WTC11 (cell line): ENCODE measurements around the gene BORCS8. TPM values are rescaled to one million over a fixed set of nuclear protein-coding genes. Genes with fewer than 3 reads are reported as not detected.

Source experiments
- CREM ChIP-seq: sonication (generic); formaldehyde crosslinking; IDR thresholded peaks from 2 replicates; pipeline ENCODE4 v1.8.1; 2022; ENCODE audit warnings: mild to moderate bottlenecking, missing genetic modification reagents, moderate library complexity
- ESRRA ChIP-seq: sonication (generic); formaldehyde crosslinking; IDR thresholded peaks from 2 replicates; pipeline ENCODE4 v1.8.1; 2022; ENCODE audit warnings: mild to moderate bottlenecking, missing genetic modification reagents, borderline replicate concordance
- ETV6 ChIP-seq: sonication (generic); formaldehyde crosslinking; IDR thresholded peaks from 2 replicates; pipeline ENCODE4 v1.8.1; 2022; ENCODE audit warnings: mild to moderate bottlenecking, missing genetic modification reagents
- FOXK1 ChIP-seq: sonication (generic); formaldehyde crosslinking; IDR thresholded peaks from 2 replicates; pipeline ENCODE4 v1.8.0; 2022; ENCODE audit warnings: mild to moderate bottlenecking, moderate library complexity, missing genetic modification reagents
- FOXP1 ChIP-seq: sonication (generic); formaldehyde crosslinking; IDR thresholded peaks from 2 replicates; pipeline ENCODE4 v1.8.0; 2022; ENCODE audit warnings: missing genetic modification reagents, mild to moderate bottlenecking, moderate library complexity, borderline replicate concordance
- GRHL2 ChIP-seq: fragments of 250-450 bp; sonication (Bioruptor Pico); IDR thresholded peaks from 2 replicates; pipeline ENCODE4 v1.8.0; 2022; ENCODE audit warnings: mild to moderate bottlenecking, moderate library complexity; ENCODE audit not compliant: insufficient replicate concordance, severe bottlenecking
- GTF2I ChIP-seq: fragments of 250-450 bp; sonication (Bioruptor Pico); conservative IDR thresholded peaks from 2 replicates; pipeline ENCODE4 v1.4.0; 2021; ENCODE audit warnings: mild to moderate bottlenecking
- NFYB ChIP-seq: sonication (generic); formaldehyde crosslinking; conservative IDR thresholded peaks from 2 replicates; pipeline ENCODE4 v1.8.0; 2022; ENCODE audit warnings: low read depth, missing genetic modification reagents
- NR3C1 ChIP-seq: sonication (generic); formaldehyde crosslinking; conservative IDR thresholded peaks from 2 replicates; pipeline ENCODE4 v1.8.1; 2023; ENCODE audit warnings: low read depth, mild to moderate bottlenecking, missing genetic modification reagents
- SP1 ChIP-seq: sonication (generic); formaldehyde crosslinking; conservative IDR thresholded peaks from 2 replicates; pipeline ENCODE4 v1.8.1; 2022; ENCODE audit warnings: missing genetic modification reagents
- TEAD1 ChIP-seq: sonication (generic); formaldehyde crosslinking; IDR thresholded peaks from 2 replicates; pipeline ENCODE4 v1.8.0; 2022; ENCODE audit warnings: mild to moderate bottlenecking, missing genetic modification reagents
- ZNF138 ChIP-seq: sonication (generic); formaldehyde crosslinking; conservative IDR thresholded peaks from 2 replicates; pipeline ENCODE4 v1.8.1; 2022; ENCODE audit warnings: mild to moderate bottlenecking, moderate library complexity, missing genetic modification reagents
- total RNA-seq: library from RNA; stranded (reverse); gene quantifications from 3 replicates; pipeline ENCODE4 v1.2.3, GENCODE V29; 2021
- TF ChIP-seq, protein P1 (sequence below): sonication (generic); formaldehyde crosslinking; IDR thresholded peaks from 2 replicates; pipeline ENCODE4 v1.8.0; 2023; ENCODE audit warnings: missing genetic modification reagents, mild to moderate bottlenecking, borderline replicate concordance
- TF ChIP-seq, protein P2 (sequence below): sonication (generic); formaldehyde crosslinking; IDR thresholded peaks from 2 replicates; pipeline ENCODE4 v1.8.1; 2023; ENCODE audit warnings: mild to moderate bottlenecking, missing genetic modification reagents, borderline replicate concordance
- TF ChIP-seq, protein P3 (sequence below): sonication (generic); formaldehyde crosslinking; IDR thresholded peaks from 2 replicates; pipeline ENCODE4 v1.8.1; 2023; ENCODE audit warnings: mild to moderate bottlenecking, missing genetic modification reagents, moderate library complexity
- TF ChIP-seq, protein P4 (sequence below): sonication (generic); formaldehyde crosslinking; IDR thresholded peaks from 2 replicates; pipeline ENCODE4 v1.8.0; 2022; ENCODE audit warnings: mild to moderate bottlenecking, missing genetic modification reagents
- TF ChIP-seq, protein P5 (sequence below): sonication (generic); formaldehyde crosslinking; IDR thresholded peaks from 2 replicates; pipeline ENCODE4 v1.8.0; 2022; ENCODE audit warnings: mild to moderate bottlenecking, missing genetic modification reagents
- TF ChIP-seq, protein P6 (sequence below): sonication (generic); formaldehyde crosslinking; IDR thresholded peaks from 2 replicates; pipeline ENCODE4 v1.8.1; 2023; ENCODE audit warnings: mild to moderate bottlenecking, missing genetic modification reagents
- TF ChIP-seq, protein P7 (sequence below): sonication (generic); formaldehyde crosslinking; IDR thresholded peaks from 2 replicates; pipeline ENCODE4 v1.8.0; 2022; ENCODE audit warnings: mild to moderate bottlenecking, missing genetic modification reagents
- TF ChIP-seq, protein P8 (sequence below): sonication (generic); formaldehyde crosslinking; IDR thresholded peaks from 2 replicates; pipeline ENCODE4 v1.8.1; 2022; ENCODE audit warnings: mild to moderate bottlenecking, missing genetic modification reagents, moderate library complexity, borderline replicate concordance

Gene BORCS8
- total RNA-seq, 1 experiment from 2014 or later: 20.9 TPM

DNA sequence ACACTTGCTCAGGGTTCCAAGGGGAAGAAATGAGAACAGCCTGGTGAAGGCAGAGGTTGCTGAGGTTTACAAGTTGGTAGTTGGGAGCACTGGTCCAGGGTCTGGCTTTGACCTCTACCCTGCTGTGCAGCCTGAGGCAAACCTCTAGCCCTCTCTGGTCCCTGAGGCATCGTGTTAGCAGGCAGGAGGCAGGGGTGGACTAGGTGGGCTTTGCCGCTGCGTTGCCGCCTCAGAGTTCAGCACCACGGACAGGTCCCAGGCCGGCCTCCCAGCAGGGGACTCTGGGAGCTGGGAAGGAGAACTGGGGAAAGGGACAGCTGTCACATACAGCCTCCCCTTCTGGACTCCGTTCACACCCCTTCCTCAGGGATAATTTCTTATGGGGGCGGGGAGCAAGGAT, 22.9 kb upstream of the BORCS8 start (continued):
- TF ChIP-seq, protein P1, sequence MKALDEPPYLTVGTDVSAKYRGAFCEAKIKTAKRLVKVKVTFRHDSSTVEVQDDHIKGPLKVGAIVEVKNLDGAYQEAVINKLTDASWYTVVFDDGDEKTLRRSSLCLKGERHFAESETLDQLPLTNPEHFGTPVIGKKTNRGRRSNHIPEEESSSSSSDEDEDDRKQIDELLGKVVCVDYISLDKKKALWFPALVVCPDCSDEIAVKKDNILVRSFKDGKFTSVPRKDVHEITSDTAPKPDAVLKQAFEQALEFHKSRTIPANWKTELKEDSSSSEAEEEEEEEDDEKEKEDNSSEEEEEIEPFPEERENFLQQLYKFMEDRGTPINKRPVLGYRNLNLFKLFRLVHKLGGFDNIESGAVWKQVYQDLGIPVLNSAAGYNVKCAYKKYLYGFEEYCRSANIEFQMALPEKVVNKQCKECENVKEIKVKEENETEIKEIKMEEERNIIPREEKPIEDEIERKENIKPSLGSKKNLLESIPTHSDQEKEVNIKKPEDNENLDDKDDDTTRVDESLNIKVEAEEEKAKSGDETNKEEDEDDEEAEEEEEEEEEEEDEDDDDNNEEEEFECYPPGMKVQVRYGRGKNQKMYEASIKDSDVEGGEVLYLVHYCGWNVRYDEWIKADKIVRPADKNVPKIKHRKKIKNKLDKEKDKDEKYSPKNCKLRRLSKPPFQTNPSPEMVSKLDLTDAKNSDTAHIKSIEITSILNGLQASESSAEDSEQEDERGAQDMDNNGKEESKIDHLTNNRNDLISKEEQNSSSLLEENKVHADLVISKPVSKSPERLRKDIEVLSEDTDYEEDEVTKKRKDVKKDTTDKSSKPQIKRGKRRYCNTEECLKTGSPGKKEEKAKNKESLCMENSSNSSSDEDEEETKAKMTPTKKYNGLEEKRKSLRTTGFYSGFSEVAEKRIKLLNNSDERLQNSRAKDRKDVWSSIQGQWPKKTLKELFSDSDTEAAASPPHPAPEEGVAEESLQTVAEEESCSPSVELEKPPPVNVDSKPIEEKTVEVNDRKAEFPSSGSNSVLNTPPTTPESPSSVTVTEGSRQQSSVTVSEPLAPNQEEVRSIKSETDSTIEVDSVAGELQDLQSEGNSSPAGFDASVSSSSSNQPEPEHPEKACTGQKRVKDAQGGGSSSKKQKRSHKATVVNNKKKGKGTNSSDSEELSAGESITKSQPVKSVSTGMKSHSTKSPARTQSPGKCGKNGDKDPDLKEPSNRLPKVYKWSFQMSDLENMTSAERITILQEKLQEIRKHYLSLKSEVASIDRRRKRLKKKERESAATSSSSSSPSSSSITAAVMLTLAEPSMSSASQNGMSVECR (CRISPR knock-in tag): peak; percentile 90
- TF ChIP-seq TEAD1 (CRISPR knock-in tag) (peak; percentile 96), FOXP1 (CRISPR knock-in tag) (peak; percentile 89; the same call in 1 of the 2 replicates), SP1 (CRISPR knock-in tag) (0 out of 2 replicates have a peak, but pooled peaks have one; percentile 42), NR3C1 (CRISPR knock-in tag) (0 out of 2 replicates have a peak, but pooled peaks have one; percentile 36), ZNF138 (CRISPR knock-in tag) (peak; percentile 59; the same call in 1 of the 2 replicates), NFYB (CRISPR knock-in tag) (no peak), CREM (peak; percentile 63; the same call in 1 of the 2 replicates), ESRRA (CRISPR knock-in tag) (peak; percentile 64; the same call in 1 of the 2 replicates), ETV6 (CRISPR knock-in tag) (peak; percentile 78), GRHL2 (CRISPR knock-in tag) (no peak), GTF2I (peak; percentile 80; the same call in 1 of the 2 replicates), FOXK1 (CRISPR knock-in tag) (peak; percentile 78; the same call in 1 of the 2 replicates)
- TF ChIP-seq, protein P2, sequence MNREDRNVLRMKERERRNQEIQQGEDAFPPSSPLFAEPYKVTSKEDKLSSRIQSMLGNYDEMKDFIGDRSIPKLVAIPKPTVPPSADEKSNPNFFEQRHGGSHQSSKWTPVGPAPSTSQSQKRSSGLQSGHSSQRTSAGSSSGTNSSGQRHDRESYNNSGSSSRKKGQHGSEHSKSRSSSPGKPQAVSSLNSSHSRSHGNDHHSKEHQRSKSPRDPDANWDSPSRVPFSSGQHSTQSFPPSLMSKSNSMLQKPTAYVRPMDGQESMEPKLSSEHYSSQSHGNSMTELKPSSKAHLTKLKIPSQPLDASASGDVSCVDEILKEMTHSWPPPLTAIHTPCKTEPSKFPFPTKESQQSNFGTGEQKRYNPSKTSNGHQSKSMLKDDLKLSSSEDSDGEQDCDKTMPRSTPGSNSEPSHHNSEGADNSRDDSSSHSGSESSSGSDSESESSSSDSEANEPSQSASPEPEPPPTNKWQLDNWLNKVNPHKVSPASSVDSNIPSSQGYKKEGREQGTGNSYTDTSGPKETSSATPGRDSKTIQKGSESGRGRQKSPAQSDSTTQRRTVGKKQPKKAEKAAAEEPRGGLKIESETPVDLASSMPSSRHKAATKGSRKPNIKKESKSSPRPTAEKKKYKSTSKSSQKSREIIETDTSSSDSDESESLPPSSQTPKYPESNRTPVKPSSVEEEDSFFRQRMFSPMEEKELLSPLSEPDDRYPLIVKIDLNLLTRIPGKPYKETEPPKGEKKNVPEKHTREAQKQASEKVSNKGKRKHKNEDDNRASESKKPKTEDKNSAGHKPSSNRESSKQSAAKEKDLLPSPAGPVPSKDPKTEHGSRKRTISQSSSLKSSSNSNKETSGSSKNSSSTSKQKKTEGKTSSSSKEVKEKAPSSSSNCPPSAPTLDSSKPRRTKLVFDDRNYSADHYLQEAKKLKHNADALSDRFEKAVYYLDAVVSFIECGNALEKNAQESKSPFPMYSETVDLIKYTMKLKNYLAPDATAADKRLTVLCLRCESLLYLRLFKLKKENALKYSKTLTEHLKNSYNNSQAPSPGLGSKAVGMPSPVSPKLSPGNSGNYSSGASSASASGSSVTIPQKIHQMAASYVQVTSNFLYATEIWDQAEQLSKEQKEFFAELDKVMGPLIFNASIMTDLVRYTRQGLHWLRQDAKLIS: peak; percentile 63; the same call in 1 of the 2 replicates
- TF ChIP-seq, protein P3, sequence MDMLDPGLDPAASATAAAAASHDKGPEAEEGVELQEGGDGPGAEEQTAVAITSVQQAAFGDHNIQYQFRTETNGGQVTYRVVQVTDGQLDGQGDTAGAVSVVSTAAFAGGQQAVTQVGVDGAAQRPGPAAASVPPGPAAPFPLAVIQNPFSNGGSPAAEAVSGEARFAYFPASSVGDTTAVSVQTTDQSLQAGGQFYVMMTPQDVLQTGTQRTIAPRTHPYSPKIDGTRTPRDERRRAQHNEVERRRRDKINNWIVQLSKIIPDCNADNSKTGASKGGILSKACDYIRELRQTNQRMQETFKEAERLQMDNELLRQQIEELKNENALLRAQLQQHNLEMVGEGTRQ (CRISPR knock-in tag): no peak
- TF ChIP-seq, protein P4, sequence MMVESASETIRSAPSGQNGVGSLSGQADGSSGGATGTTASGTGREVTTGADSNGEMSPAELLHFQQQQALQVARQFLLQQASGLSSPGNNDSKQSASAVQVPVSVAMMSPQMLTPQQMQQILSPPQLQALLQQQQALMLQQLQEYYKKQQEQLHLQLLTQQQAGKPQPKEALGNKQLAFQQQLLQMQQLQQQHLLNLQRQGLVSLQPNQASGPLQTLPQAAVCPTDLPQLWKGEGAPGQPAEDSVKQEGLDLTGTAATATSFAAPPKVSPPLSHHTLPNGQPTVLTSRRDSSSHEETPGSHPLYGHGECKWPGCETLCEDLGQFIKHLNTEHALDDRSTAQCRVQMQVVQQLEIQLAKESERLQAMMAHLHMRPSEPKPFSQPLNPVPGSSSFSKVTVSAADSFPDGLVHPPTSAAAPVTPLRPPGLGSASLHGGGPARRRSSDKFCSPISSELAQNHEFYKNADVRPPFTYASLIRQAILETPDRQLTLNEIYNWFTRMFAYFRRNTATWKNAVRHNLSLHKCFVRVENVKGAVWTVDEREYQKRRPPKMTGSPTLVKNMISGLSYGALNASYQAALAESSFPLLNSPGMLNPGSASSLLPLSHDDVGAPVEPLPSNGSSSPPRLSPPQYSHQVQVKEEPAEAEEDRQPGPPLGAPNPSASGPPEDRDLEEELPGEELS (CRISPR knock-in tag): peak; percentile 95
- TF ChIP-seq, protein P5, sequence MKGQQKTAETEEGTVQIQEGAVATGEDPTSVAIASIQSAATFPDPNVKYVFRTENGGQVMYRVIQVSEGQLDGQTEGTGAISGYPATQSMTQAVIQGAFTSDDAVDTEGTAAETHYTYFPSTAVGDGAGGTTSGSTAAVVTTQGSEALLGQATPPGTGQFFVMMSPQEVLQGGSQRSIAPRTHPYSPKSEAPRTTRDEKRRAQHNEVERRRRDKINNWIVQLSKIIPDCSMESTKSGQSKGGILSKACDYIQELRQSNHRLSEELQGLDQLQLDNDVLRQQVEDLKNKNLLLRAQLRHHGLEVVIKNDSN: peak; percentile 76; the same call in 1 of the 2 replicates
- TF ChIP-seq, protein P6, sequence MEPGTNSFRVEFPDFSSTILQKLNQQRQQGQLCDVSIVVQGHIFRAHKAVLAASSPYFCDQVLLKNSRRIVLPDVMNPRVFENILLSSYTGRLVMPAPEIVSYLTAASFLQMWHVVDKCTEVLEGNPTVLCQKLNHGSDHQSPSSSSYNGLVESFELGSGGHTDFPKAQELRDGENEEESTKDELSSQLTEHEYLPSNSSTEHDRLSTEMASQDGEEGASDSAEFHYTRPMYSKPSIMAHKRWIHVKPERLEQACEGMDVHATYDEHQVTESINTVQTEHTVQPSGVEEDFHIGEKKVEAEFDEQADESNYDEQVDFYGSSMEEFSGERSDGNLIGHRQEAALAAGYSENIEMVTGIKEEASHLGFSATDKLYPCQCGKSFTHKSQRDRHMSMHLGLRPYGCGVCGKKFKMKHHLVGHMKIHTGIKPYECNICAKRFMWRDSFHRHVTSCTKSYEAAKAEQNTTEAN (CRISPR knock-in tag): 0 out of 2 replicates have a peak, but pooled peaks have one; percentile 55
- TF ChIP-seq, protein P7, sequence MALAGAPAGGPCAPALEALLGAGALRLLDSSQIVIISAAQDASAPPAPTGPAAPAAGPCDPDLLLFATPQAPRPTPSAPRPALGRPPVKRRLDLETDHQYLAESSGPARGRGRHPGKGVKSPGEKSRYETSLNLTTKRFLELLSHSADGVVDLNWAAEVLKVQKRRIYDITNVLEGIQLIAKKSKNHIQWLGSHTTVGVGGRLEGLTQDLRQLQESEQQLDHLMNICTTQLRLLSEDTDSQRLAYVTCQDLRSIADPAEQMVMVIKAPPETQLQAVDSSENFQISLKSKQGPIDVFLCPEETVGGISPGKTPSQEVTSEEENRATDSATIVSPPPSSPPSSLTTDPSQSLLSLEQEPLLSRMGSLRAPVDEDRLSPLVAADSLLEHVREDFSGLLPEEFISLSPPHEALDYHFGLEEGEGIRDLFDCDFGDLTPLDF: peak; percentile 89
- TF ChIP-seq, protein P8, sequence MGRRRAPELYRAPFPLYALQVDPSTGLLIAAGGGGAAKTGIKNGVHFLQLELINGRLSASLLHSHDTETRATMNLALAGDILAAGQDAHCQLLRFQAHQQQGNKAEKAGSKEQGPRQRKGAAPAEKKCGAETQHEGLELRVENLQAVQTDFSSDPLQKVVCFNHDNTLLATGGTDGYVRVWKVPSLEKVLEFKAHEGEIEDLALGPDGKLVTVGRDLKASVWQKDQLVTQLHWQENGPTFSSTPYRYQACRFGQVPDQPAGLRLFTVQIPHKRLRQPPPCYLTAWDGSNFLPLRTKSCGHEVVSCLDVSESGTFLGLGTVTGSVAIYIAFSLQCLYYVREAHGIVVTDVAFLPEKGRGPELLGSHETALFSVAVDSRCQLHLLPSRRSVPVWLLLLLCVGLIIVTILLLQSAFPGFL: no peak
- TF ChIP-seq, all 79 proteins: peak for 30
